OCI-LY3 (cell line): Measurements from ENCODE around the gene ASRGL1.

ENCODE experiments used
- H2AFZ ChIP-seq: fragments of 200-600, 300-600 bp; shearing (Covaris generic); 2 replicates; pipeline ENCODE4 v1.6.0; 2014; ENCODE audit warnings: antibody characterized with exemption, low read depth, low read length
- H3K27ac ChIP-seq: fragments of 200-600, 300-600 bp; sonication (generic); 2 replicates; pipeline ENCODE4 v1.5.1; 2014; ENCODE audit warnings: mild to moderate bottlenecking, low read length, moderate library complexity, mixed read lengths
- H3K27me3 ChIP-seq: fragments of 200-600, 300-600 bp; sonication (generic); 2 replicates; pipeline ENCODE4 v1.6.1; 2014; ENCODE audit warnings: low read depth, low read length, mixed read lengths
- H3K36me3 ChIP-seq: fragments of 200-600, 300-600 bp; sonication (generic); replicated peaks from 2 replicates; pipeline ENCODE3; 2014; ENCODE audit warnings: low read depth, low read length, mixed read lengths
- H3K4me1 ChIP-seq: fragments of 300-600, 200-600 bp; sonication (generic); 2 replicates; pipeline ENCODE4 v1.6.1; 2014; ENCODE audit warnings: low read length, mixed read lengths
- H3K4me2 ChIP-seq: fragments of 200-600, 300-600 bp; sonication (generic); 2 replicates; pipeline ENCODE4 v1.6.1; 2014; ENCODE audit warnings: low read length, mixed read lengths
- H3K4me3 ChIP-seq: fragments of 300-600, 200-600 bp; sonication (generic); 2 replicates; pipeline ENCODE4 v1.5.1; 2014; ENCODE audit warnings: antibody characterized with exemption, mild to moderate bottlenecking, low read length, moderate library complexity
- H3K79me2 ChIP-seq: fragments of 300-600, 200-600 bp; shearing (Covaris generic); 2 replicates; pipeline ENCODE4 v1.6.1; 2014; ENCODE audit warnings: mild to moderate bottlenecking, low read length, mixed read lengths
- H3K9ac ChIP-seq: fragments of 300-600, 200-600 bp; shearing (Covaris generic); 2 replicates; pipeline ENCODE4 v1.6.0; 2014; ENCODE audit warnings: mild to moderate bottlenecking, low read length, moderate library complexity
- H3K9me3 ChIP-seq: fragments of 200-600, 300-600 bp; shearing (Covaris generic); 2 replicates; pipeline ENCODE4 v1.6.1; 2014; ENCODE audit warnings: low read length, mixed read lengths; ENCODE audit not compliant: insufficient read depth
- H4K20me1 ChIP-seq: fragments of 200-600, 300-600 bp; sonication (generic); 2 replicates; pipeline ENCODE4 v1.6.1; 2016; ENCODE audit warnings: low read length, mixed read lengths; ENCODE audit not compliant: insufficient read depth
- EZH2phosphoT487 ChIP-seq: fragments of 200-600 bp; shearing (Covaris generic); IDR thresholded peaks from 2 replicates; pipeline ENCODE4 v1.6.1; 2018; ENCODE audit warnings: antibody characterized with exemption, mixed run types, low read depth
- TF ChIP-seq, protein P1 (sequence below): fragments of 200-600, 300-600 bp; sonication (generic); IDR thresholded peaks from 2 replicates; pipeline ENCODE4 v1.5.1; 2014; ENCODE audit warnings: antibody characterized with exemption, low read length, low read depth

The ASRGL1 gene

DNA sequence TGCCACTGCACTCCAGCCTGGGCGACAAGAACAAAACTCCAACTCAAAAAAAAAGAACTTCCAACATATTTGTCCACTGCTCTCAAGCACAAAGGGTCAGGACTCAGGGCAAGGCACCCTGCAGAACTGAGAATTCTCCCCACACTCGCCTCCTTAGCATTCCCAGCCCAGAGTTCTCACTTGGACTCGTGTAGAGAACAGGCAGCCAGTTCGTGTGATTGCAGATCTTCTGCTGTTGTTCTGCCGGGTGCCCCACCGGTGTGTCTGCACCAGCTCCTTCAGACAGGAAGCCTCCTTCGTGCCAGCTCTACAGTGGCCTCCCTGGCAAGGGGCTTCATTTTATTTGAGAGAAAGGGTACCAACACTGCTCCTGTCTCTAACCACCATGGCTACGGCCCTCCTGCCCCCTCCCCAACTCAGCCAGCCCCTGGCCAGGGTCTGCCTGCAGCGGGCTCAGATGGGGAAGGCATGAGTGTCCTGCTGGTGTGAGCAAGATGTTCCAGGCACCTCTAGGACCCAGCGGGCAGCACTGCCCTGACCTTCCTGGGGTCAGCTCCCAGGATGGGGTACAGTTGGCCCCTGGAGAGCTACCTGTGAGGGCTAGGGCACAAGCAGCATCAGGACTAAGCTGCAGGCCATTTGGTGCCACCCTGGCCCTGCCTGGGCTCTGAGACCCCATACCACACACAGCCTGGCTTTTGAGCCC is 62.1 kb downstream of the ASRGL1 start:
- H3K36me3 ChIP-seq = no peaks in the 10 kb centered on the region
- no peak overlapping the region for H2AFZ ChIP-seq
- peaks cover 4% of the 10 kb centered on the region; the same call in 1 of the 2 replicates for H3K27me3 ChIP-seq
- H3K9ac ChIP-seq = no peak overlapping the region
- H3K79me2 ChIP-seq = no peaks in the 10 kb centered on the region
- no peak overlapping the region for H3K4me2 ChIP-seq
- H3K27ac ChIP-seq = no peak overlapping the region
- no peak overlapping the region for H3K4me3 ChIP-seq
- no peaks in the 10 kb centered on the region for H4K20me1 ChIP-seq
- H3K9me3 ChIP-seq = no peaks in the 10 kb centered on the region
- TF ChIP-seq, protein P1, sequence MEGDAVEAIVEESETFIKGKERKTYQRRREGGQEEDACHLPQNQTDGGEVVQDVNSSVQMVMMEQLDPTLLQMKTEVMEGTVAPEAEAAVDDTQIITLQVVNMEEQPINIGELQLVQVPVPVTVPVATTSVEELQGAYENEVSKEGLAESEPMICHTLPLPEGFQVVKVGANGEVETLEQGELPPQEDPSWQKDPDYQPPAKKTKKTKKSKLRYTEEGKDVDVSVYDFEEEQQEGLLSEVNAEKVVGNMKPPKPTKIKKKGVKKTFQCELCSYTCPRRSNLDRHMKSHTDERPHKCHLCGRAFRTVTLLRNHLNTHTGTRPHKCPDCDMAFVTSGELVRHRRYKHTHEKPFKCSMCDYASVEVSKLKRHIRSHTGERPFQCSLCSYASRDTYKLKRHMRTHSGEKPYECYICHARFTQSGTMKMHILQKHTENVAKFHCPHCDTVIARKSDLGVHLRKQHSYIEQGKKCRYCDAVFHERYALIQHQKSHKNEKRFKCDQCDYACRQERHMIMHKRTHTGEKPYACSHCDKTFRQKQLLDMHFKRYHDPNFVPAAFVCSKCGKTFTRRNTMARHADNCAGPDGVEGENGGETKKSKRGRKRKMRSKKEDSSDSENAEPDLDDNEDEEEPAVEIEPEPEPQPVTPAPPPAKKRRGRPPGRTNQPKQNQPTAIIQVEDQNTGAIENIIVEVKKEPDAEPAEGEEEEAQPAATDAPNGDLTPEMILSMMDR = no peak
- no peak for TF ChIP-seq EZH2phosphoT487
- H3K4me1 ChIP-seq = peaks cover 4% of the 10 kb centered on the region

DNA sequence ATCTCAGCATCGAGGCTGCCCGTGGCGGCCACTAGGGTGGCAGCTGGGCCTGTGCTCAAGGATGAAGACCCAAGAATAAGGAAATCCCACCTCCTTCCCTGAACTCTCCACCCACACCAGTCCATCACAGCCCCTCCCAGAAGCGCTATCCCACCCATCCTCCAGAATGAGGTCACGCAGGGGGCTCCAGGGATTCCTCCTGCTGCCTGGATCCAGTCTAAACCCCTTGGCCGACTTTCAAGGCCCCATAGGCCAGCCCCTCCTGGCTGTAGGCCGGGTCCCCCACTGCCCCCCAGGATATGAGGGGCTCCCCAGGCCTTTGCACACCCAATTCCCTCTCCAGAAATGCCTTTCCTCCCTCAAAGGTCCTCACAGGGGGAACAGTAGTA is 62.6 kb downstream of the ASRGL1 start:
- H3K4me1 ChIP-seq = no peaks in the 10 kb centered on the region
- H3K36me3 ChIP-seq = no peaks in the 10 kb centered on the region
- no peak overlapping the region for H2AFZ ChIP-seq
- no peaks in the 10 kb centered on the region for H4K20me1 ChIP-seq
- H3K9ac ChIP-seq = no peak overlapping the region
- no peak overlapping the region for H3K4me3 ChIP-seq
- no peak overlapping the region for H3K27ac ChIP-seq
- no peaks in the 10 kb centered on the region for H3K79me2 ChIP-seq
- peaks cover 6% of the 10 kb centered on the region; the same call in 1 of the 2 replicates for H3K27me3 ChIP-seq
- H3K4me2 ChIP-seq = no peak overlapping the region
- no peaks in the 10 kb centered on the region for H3K9me3 ChIP-seq
- TF ChIP-seq, protein P1 = no peak
- TF ChIP-seq EZH2phosphoT487 = no peak

GRCh38 chr11:62400281-62400680 is 63.0 kb downstream of the ASRGL1 start:
- Histone ChIP-seq H3K27ac (no peak overlapping the region), H4K20me1 (no peaks in the 10 kb centered on the region), H3K79me2 (no peaks in the 10 kb centered on the region), H3K4me2 (no peak overlapping the region), H3K9ac (no peak overlapping the region), H3K36me3 (no peaks in the 10 kb centered on the region), H3K4me3 (no peak overlapping the region), H2AFZ (no peak overlapping the region), H3K4me1 (no peaks in the 10 kb centered on the region), H3K9me3 (no peaks in the 10 kb centered on the region), H3K27me3 (peaks cover 7% of the 10 kb centered on the region; the same call in 1 of the 2 replicates)
- TF ChIP-seq, protein P1 = no peak
- TF ChIP-seq EZH2phosphoT487 = no peak

DNA sequence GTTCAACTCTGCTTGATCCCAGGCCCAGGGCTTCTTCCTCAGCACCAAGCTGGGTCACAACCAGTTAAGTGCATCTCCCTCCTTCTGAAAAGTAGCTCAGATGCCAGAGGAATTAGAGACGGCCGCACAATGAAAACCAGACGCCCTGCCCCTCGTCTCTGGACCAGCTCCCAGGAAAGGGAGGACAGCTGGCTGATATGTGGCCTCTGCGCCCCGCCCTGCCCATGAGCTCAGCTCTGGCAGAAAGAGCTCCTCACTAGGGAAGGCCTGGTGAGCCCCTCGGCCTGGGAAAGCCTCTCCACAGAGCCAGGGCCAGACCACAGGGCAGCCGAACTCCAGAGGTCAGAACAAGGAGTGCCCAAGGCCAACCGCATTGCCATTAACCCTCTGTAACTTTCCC is 63.5 kb downstream of the ASRGL1 start:
- Histone ChIP-seq H2AFZ (no peak overlapping the region), H3K79me2 (no peaks in the 10 kb centered on the region), H3K4me3 (no peak overlapping the region), H3K4me2 (no peak overlapping the region), H3K4me1 (no peaks in the 10 kb centered on the region), H3K36me3 (no peaks in the 10 kb centered on the region), H3K9ac (no peak overlapping the region), H3K9me3 (no peaks in the 10 kb centered on the region), H4K20me1 (no peaks in the 10 kb centered on the region), H3K27ac (no peak overlapping the region), H3K27me3 (peaks cover 10% of the 10 kb centered on the region)
- no peak for TF ChIP-seq EZH2phosphoT487
- TF ChIP-seq, protein P1 = no peak
